ENCODE measurements around the gene FAM209B.

DNA sequence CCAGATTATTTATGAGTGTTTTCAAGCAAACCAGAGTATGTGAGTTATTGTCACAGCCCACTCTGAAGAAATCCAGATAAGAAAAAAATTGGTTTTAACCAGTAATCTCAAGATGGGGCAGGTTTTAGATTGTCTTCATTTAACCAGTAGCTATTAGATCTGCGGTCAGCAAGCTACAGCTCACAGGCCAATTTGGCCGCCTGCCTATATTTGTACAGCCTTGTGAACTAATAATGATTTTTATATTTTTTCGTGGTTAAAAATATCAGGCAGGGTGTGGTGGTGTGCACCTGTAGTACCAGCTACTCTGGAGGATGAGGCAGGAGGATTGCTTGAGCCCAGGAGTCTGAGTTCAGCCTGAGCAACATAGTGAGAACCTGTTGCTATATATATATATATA, 5.0 kb downstream of the FAM209B start:
- TF ChIP-seq POLR2A (IDR thresholded peaks at IDR 0.05) = no peak
- TF ChIP-seq, protein P1, sequence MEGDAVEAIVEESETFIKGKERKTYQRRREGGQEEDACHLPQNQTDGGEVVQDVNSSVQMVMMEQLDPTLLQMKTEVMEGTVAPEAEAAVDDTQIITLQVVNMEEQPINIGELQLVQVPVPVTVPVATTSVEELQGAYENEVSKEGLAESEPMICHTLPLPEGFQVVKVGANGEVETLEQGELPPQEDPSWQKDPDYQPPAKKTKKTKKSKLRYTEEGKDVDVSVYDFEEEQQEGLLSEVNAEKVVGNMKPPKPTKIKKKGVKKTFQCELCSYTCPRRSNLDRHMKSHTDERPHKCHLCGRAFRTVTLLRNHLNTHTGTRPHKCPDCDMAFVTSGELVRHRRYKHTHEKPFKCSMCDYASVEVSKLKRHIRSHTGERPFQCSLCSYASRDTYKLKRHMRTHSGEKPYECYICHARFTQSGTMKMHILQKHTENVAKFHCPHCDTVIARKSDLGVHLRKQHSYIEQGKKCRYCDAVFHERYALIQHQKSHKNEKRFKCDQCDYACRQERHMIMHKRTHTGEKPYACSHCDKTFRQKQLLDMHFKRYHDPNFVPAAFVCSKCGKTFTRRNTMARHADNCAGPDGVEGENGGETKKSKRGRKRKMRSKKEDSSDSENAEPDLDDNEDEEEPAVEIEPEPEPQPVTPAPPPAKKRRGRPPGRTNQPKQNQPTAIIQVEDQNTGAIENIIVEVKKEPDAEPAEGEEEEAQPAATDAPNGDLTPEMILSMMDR (IDR thresholded peaks at IDR 0.05) = no peak
